Gastrocnemius medialis (tissue), 4 donors: ENCODE data around the gene SYT2. TPM values are rescaled to one million over a fixed set of nuclear protein-coding genes. Genes with fewer than 3 reads are reported as not detected.
"Not testable (repeated sequence)": the region's sequence is repeated elsewhere in the genome, so short reads cannot be mapped to it uniquely, and the experiment has no call there.

Experiments used
- ATAC-seq, 2 donors: fragments of 150-250 bp; one replicate each; pipeline ENCODE4 v1.9.1; 2016
- DNase-seq, 2 donors: peaks; one replicate each; pipeline ENCODE4 v3.0.0-alpha.2; 2019
- H3K27ac ChIP-seq, 4 donors: fragments of 200-600 bp; sonication (generic); 1 replicate in 1 of 4; 2 replicates in 3 of 4; pipeline ENCODE4 v1.5.1; 2016 to 2018; ENCODE audit warnings: mild to moderate bottlenecking in 2 of 4, moderate library complexity in 1 of 4
- H3K27me3 ChIP-seq, 3 donors: fragments of 200-600 bp; sonication (generic) in 2 of 3; 1 replicate in 1 of 3; 2 replicates in 2 of 3; pipeline versions ENCODE4 v1.5.1 to v1.6.0; 2016 to 2019; ENCODE audit warnings: mild to moderate bottlenecking in 1 of 3, moderate library complexity in 1 of 3
- H3K36me3 ChIP-seq, 2 donors: fragments of 200-600 bp; sonication (generic) in 1 of 2; one replicate each; pipeline ENCODE4 v1.5.1; 2017 to 2018
- H3K4me1 ChIP-seq, 2 donors: fragments of 200-600 bp; sonication (generic) in 1 of 2; one replicate each; pipeline ENCODE4 v1.5.1; 2016 to 2017; ENCODE audit warnings: mild to moderate bottlenecking in 2 of 2
- H3K4me3 ChIP-seq, 4 donors: fragments of 200-600 bp; sonication (generic) in 3 of 4; 1 replicate in 1 of 4; 2 replicates in 3 of 4; pipeline ENCODE4 v1.5.1; 2016 to 2019; ENCODE audit warnings: mild to moderate bottlenecking in 2 of 4
- H3K9me3 ChIP-seq, 3 donors: fragments of 200-600 bp; sonication (generic) in 2 of 3; 1 replicate in 1 of 3; 2 replicates in 2 of 3; pipeline ENCODE4 v1.5.1; 2016 to 2019
- CTCF ChIP-seq, 5 experiments: fragments of 450-650 bp in 3 of 5; fragments of 200-600 bp in 2 of 5; sonication (generic) in 2 of 5; IDR thresholded peaks in 4 of 5; conservative IDR thresholded peaks in 1 of 5; 1 replicate in 4 of 5; 2 replicates in 1 of 5; pipeline ENCODE4 v1.5.1; 2016 to 2019; ENCODE audit warnings: antibody characterized with exemption in 5 of 5, mild to moderate bottlenecking in 3 of 5, moderate library complexity in 3 of 5
- POLR2A ChIP-seq, 2 donors: fragments of 450-650 bp; IDR thresholded peaks; one replicate each; pipeline ENCODE4 v1.6.1; 2017; ENCODE audit warnings: antibody characterized with exemption in 2 of 2, mild to moderate bottlenecking in 2 of 2, moderate library complexity in 2 of 2
- in situ Hi-C, 4 donors: fragments of 200-750 bp; cut with MboI; loops; one replicate each; pipeline versions ENCODE4 v1.15.0 to v1.8.0; 2017; ENCODE audit warnings: low sequenced_read_pairs in 4 of 4
- intact Hi-C: fragments of 100-400 bp; cut with DNase I; formaldehyde crosslinking; loops from one replicate; pipeline ENCODE4 v1.15.1; 2023; ENCODE audit warnings: low total_unique reads
- total RNA-seq, 4 donors: library from RNA; depleted of rRNA; stranded (reverse); fragments of >200 nt; gene quantifications; one replicate each; pipeline versions ENCODE4 v1.1.0 to v1.2.3, GENCODE V29; 2016

Gene SYT2
- total RNA-seq, 4 donors from 2014 or later, result not detected

DNA sequence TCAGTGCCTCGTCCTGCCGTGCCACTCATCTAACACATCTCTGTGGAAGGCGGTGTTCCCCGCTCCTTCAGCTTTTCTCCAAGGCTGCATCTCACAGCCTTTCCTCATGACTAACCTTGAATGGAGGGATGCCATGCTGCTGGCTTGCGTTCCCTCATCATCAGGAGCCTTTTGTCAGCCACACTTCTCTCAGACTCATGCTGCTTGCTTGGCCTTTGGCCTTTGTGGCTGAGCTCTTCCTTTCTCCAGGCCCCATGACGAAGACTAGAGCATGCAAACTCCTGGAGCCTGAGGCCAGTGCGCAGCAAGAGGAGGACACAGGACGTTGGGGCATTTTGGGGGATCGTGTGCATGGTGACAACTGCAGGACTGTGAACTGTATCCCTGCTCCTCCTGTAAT is 70.8 kb downstream of the SYT2 start:
- Histone ChIP-seq H3K4me1 (peaks cover 10 to 17% of the 10 kb centered on the region in 2 donors), H3K27me3 (peaks cover 28 to 37% (median 34%) of the 10 kb centered on the region in 3 donors), H3K27ac (no peak overlapping the region), H3K9me3 (no peaks in the 10 kb centered on the region), H3K36me3 (no peaks in the 10 kb centered on the region), H3K4me3 (no peak overlapping the region)
- in situ Hi-C loops, result no loop called here
- ATAC-seq (no peak), DNase-seq (no peak)
- TF ChIP-seq CTCF (IDR thresholded peaks at IDR 0.05 in 4 of 5, conservative IDR thresholded peaks at IDR 0.05 in 1 of 5) (no peak), POLR2A (IDR thresholded peaks at IDR 0.05) (no peak)
- intact Hi-C loops, result no loop called here

DNA sequence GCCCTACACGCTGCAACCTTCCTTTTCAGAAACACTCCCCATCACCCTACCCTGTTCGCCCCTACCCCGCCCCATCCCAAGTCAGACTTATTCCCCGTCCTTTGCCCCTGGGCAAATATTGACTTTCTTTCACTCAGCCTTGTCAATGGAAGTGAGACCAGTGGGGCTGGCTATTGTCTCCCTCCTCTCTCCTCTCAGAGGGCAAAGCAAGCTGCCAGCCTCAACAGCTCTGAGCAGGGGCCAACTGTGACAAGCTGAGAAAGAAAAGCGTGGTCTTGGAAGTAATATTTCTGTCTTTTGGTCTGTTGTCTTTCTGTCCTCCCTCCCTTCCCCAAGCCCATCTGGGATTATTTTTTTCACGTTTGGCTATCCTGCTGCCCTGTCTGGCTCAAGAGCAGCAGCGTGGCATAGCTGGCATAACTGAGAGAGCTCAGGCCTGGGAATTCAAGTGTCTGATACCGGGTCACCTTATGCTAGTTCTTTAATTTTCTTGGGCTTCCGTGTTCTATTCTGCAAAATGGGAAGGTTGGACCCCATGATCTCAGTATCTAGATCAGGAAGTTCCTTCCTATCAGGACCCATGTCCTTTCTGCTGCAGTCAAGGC is 71.5 kb downstream of the SYT2 start:
- peaks cover 22 to 30% (median 27%) of the 10 kb centered on the region in 3 donors for H3K27me3 ChIP-seq
- in situ Hi-C loops, H3K9me3 ChIP-seq, H3K27ac ChIP-seq, intact Hi-C loops, H3K4me3 ChIP-seq, ATAC-seq, DNase-seq, H3K36me3 ChIP-seq: not testable (repeated sequence)
- H3K4me1 ChIP-seq, result peaks cover 10 to 16% of the 10 kb centered on the region in 2 donors

DNA sequence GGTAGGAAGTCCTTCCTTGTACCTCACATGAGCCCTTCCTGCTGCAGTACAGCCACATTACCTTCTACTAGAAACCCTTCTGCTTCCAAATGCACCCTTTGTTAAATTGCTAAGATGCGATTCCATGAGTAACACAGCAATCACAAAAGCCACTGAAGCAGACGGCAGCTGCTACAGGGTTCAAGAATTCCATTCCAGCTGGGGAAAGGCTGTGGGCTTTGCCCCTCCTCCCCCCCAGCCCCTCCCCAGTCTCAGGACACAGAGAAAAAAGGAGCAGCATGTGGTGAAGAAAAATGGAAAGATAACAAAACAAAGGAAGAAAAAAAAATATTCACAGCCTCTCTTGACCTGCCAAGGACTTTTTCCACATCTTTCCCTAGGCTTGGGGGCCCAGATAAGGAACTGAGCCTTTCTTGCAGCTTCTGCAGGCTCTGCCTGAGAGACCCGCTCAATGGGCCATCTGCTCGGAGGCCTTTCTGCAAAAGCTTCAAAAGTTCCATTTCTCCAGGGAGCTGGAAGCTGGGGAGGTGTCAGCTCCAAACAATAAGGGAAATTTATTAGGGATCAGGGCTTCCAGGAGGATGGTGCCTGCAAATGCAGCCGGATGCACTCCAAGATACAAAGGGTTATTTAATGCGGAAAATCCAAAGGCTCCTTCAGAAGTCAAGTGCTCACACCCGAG is 72.1 kb downstream of the SYT2 start:
- H3K36me3 ChIP-seq, result no peaks in the 10 kb centered on the region
- H3K4me1 ChIP-seq, result peaks cover 5 to 10% of the 10 kb centered on the region in 2 donors
- no peaks in the 10 kb centered on the region for H3K9me3 ChIP-seq
- DNase-seq (no peak), ATAC-seq (no peak)
- intact Hi-C loops (no loop called here), in situ Hi-C loops (no loop called here)
- no peak overlapping the region for H3K27ac ChIP-seq
- H3K27me3 ChIP-seq, result peaks cover 21 to 24% (median 21%) of the 10 kb centered on the region in 3 donors
- TF ChIP-seq CTCF (IDR thresholded peaks at IDR 0.05 in 4 of 5, conservative IDR thresholded peaks at IDR 0.05 in 1 of 5), result no peak
- TF ChIP-seq POLR2A (IDR thresholded peaks at IDR 0.05), result no peak
- no peak overlapping the region for H3K4me3 ChIP-seq

DNA sequence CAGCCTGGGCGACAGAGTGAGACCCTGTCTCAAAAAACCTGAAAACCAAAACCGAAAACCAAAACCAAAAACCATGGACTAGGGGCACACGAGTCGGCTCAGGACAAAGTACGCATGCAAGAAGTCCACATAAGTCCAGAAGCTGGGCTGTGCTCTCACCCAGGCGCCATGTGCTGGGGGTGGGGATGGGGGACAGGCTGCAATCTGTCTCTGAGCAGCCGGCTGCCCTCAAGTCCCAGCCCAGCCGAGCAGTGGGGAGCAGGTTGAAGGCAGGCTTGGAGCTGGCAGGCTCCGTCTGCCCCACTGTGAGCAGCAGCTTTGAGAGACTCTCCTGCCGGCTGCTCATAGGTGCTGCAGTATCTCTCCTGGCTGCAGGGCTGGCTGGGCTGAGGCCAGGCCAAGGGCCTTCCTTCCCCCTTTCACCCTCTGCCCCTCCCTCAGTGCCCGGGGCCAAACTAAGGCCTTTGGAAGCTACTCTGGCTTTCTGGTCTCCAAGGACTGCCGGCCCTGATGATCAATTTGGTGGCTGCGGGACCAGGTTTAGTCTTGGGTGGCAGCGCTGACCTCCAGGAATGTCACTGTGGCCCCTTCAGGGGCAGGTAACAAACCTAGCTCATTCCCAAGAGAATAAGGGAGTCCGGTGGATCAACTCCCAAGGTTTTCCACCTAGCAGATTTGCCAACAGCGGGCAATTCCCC is 72.8 kb downstream of the SYT2 start:
- in situ Hi-C loops, H3K9me3 ChIP-seq, ATAC-seq, intact Hi-C loops, H3K27ac ChIP-seq, H3K4me1 ChIP-seq, DNase-seq, H3K4me3 ChIP-seq, H3K36me3 ChIP-seq: not testable (repeated sequence)
- peaks cover 14 to 17% (median 15%) of the 10 kb centered on the region in 3 donors for H3K27me3 ChIP-seq

- H3K27me3 ChIP-seq, result peaks cover 10 to 23% (median 14%) of the 10 kb centered on the region in 3 donors
- intact Hi-C loops, H3K4me1 ChIP-seq, ATAC-seq, H3K9me3 ChIP-seq, H3K36me3 ChIP-seq, in situ Hi-C loops, DNase-seq, H3K4me3 ChIP-seq, H3K27ac ChIP-seq: not testable (repeated sequence)
Observed at GRCh38 chr1:202636171-202636570, 74.1 kb downstream of the SYT2 start.

DNA sequence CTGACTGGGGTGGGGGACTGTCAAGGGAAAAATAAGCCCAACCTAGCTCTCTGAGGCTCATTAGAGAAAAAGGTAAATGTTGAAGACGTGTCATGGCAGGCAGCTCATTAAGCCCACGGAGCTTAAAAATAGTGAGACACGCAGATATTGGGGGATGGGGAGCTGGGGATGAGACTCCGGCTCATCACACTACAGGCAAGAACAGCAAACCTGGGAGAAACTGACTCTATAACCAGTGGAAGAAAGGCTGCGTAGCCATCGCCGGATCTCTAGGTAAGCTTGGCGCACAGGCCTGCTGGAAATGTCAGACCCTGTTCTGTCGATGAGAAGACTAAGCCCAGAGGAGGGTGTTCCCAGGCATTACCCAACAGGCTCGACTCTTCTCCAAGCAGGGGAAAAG is 78.0 kb downstream of the SYT2 start:
- no peaks in the 10 kb centered on the region for H3K9me3 ChIP-seq
- H3K4me3 ChIP-seq, result no peak overlapping the region
- in situ Hi-C loops (no loop called here), intact Hi-C loops (no loop called here)
- no peak for ATAC-seq
- H3K36me3 ChIP-seq, result no peaks in the 10 kb centered on the region
- H3K27ac ChIP-seq, result no peak overlapping the region
- peaks cover 10 to 27% (median 18%) of the 10 kb centered on the region in 3 donors for H3K27me3 ChIP-seq
- H3K4me1 ChIP-seq, result no peaks in the 10 kb centered on the region
- no peak for DNase-seq
- TF ChIP-seq CTCF (IDR thresholded peaks at IDR 0.05 in 4 of 5, conservative IDR thresholded peaks at IDR 0.05 in 1 of 5) (no peak), POLR2A (IDR thresholded peaks at IDR 0.05) (no peak)
